Mesothelial cell of epicardium (in vitro differentiated cells): ENCODE results near the gene MGAT1. TPM values are rescaled to one million over a fixed set of nuclear protein-coding genes. Genes with fewer than 3 reads are reported as not detected.
A peak's percentile ranks its signal among the peaks of the same experiment; 100 is the strongest.

Experiments used
- DNase-seq, 2 experiments: peaks; one replicate each; pipeline ENCODE4 v3.0.0; 2021; ENCODE audit warnings: low spot score in 2 of 2; ENCODE audit not compliant: unreplicated experiment in 2 of 2
- H3K27ac Mint-ChIP-seq: 2 replicates; pipeline ENCODE4 v1.8.0; 2021; ENCODE audit warnings: mixed read lengths
- H3K27me3 Mint-ChIP-seq: 2 replicates; pipeline ENCODE4 v1.8.0; 2021; ENCODE audit warnings: low read depth, mixed read lengths
- H3K36me3 Mint-ChIP-seq: 2 replicates; pipeline ENCODE4 v1.8.0; 2021; ENCODE audit warnings: mixed read lengths
- H3K4me1 Mint-ChIP-seq: 2 replicates; pipeline ENCODE4 v1.8.0; 2021; ENCODE audit warnings: mixed read lengths
- H3K4me3 Mint-ChIP-seq: 2 replicates; pipeline ENCODE4 v1.8.0; 2021; ENCODE audit warnings: mild to moderate bottlenecking, moderate library complexity, mixed read lengths
- H3K9me3 Mint-ChIP-seq: 2 replicates; pipeline ENCODE4 v1.8.0; 2021; ENCODE audit warnings: mixed read lengths
- total RNA-seq: library from RNA; stranded (reverse); gene quantifications from 3 replicates; pipeline ENCODE4 v1.2.1, GENCODE V29; 2021
- TF ChIP-seq, protein P1 (sequence below): fragments of 200-600 bp; sonication (generic); IDR thresholded peaks from one replicate; pipeline ENCODE4 v1.5.0; 2021; ENCODE audit warnings: antibody characterized with exemption; ENCODE audit not compliant: unreplicated experiment

The MGAT1 gene
- total RNA-seq, 1 donor from 2014 or later, result 91.4 TPM

DNA sequence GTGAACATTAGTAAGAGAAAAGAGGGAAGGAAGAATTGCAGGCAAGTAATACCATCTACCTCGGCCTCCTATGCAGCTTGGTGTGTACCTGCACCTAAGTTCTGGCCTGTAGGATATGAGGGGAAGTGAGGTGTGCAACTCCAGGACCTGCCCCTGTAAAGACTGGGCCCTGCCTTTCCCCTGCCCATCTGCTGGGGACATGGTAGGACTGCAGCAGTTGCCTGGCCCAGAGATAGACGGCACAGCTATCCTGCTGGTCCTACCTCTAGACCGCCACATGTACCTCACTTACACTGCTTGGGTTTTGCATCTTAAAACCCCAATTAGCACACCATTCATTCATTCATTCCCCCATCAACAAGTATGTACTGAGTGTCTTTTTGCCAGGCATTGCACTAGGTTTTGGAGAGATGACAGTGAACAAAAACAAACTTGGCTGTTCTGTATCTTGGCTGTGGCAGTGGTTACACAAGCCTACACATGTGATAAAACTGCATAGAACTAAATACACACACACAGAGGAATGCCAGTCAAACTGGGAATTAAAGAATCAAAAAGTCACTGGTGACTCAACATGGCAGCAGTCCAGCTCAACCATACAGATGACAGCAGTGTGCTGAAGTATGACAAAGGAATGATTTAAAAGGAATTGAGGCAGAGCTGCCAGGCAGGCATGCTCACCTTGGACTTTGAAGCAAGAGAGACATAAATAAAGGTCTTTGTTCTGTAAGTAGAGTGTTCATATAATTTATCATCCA, 23.3 kb upstream of the MGAT1 start:
- H3K27ac Mint-ChIP-seq, result peak overlapping the region; percentile 22
- H3K27me3 Mint-ChIP-seq, result no peaks in the 10 kb centered on the region
- H3K4me1 Mint-ChIP-seq, result peaks cover 39% of the 10 kb centered on the region
- peaks cover 22% of the 10 kb centered on the region for H3K9me3 Mint-ChIP-seq
- no peak overlapping the region for H3K4me3 Mint-ChIP-seq
- DNase-seq, result no peak
- H3K36me3 Mint-ChIP-seq, result peaks cover 18% of the 10 kb centered on the region
- TF ChIP-seq, protein P1, sequence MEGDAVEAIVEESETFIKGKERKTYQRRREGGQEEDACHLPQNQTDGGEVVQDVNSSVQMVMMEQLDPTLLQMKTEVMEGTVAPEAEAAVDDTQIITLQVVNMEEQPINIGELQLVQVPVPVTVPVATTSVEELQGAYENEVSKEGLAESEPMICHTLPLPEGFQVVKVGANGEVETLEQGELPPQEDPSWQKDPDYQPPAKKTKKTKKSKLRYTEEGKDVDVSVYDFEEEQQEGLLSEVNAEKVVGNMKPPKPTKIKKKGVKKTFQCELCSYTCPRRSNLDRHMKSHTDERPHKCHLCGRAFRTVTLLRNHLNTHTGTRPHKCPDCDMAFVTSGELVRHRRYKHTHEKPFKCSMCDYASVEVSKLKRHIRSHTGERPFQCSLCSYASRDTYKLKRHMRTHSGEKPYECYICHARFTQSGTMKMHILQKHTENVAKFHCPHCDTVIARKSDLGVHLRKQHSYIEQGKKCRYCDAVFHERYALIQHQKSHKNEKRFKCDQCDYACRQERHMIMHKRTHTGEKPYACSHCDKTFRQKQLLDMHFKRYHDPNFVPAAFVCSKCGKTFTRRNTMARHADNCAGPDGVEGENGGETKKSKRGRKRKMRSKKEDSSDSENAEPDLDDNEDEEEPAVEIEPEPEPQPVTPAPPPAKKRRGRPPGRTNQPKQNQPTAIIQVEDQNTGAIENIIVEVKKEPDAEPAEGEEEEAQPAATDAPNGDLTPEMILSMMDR, result no peak

GRCh38 chr5:180824630-180825476, 22.2 kb upstream of the MGAT1 start:
- Mint-ChIP-seq H3K36me3 (peaks cover 9% of the 10 kb centered on the region), H3K27me3 (no peaks in the 10 kb centered on the region), H3K27ac (peak overlapping the region; percentile 30), H3K4me3 (no peak overlapping the region), H3K4me1 (peaks cover 34% of the 10 kb centered on the region), H3K9me3 (peaks cover 19% of the 10 kb centered on the region)
- no peak for DNase-seq
- TF ChIP-seq, protein P1, result no peak

DNA sequence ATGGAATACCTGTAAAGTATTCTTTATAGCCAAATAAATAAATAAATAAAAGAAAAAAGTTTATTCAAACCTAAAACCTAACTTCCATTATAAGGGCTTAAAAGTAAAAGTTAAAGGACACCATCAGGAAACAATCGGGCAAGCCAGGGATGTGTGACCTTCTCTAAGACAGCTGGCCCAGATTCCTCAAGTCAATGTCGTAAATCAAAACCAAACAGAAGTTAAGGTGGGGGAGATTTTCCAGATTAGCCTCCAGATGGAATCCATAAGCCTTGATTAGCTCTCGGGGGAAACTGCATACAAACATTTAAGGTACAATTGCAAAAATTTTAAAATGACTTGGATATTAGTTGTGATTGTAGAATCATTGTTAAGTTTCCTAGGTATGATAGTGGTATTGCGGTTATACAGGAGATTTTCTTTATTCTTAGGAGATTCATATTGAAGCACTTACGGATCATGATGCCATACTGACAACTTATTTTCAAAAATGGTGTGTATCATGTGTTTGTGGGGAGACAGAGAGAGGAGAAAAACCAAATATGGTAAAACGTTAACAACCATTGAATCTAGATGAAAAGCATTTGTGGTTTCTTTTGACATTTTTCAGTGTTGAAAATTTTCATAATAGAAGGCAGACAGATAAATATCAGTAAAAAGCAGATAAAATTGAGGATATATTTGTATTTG, 21.5 kb upstream of the MGAT1 start:
- H3K27me3 Mint-ChIP-seq, result no peaks in the 10 kb centered on the region
- no peak for DNase-seq
- TF ChIP-seq, protein P1, result no peak
- peaks cover 3% of the 10 kb centered on the region for H3K36me3 Mint-ChIP-seq
- H3K4me1 Mint-ChIP-seq, result peaks cover 34% of the 10 kb centered on the region
- peak overlapping the region; percentile 5 for H3K27ac Mint-ChIP-seq
- H3K4me3 Mint-ChIP-seq, result no peak overlapping the region
- peaks cover 14% of the 10 kb centered on the region for H3K9me3 Mint-ChIP-seq

DNA sequence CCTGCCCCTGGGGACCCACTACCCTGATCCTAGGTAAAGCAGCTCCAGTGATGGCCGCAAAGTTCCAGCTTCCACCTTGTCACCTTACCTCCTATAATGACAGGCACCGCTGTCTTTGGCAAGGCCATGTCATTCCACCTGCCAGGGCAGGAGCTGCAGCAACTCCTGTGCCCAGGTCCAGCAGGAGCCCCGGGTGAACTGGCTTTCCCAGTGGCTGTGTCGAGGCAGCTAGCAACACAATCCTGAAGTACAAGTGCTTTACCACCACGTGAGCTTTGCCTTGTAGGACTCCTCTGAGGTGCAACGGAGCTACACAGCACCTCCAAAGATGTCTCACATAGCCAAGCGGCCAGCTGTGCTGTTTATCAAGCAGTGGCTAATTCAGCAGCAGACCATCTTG, 20.7 kb upstream of the MGAT1 start:
- TF ChIP-seq, protein P1, result no peak
- Mint-ChIP-seq H3K4me3 (no peak overlapping the region), H3K36me3 (no peaks in the 10 kb centered on the region), H3K4me1 (peaks cover 38% of the 10 kb centered on the region), H3K9me3 (peaks cover 9% of the 10 kb centered on the region), H3K27ac (no peak overlapping the region), H3K27me3 (no peaks in the 10 kb centered on the region)
- no peak for DNase-seq

GRCh38 chr5:180821538-180821937, 18.9 kb upstream of the MGAT1 start:
- no peaks in the 10 kb centered on the region for H3K27me3 Mint-ChIP-seq
- DNase-seq, result no peak
- H3K27ac Mint-ChIP-seq, result no peak overlapping the region
- peaks cover 55% of the 10 kb centered on the region for H3K4me1 Mint-ChIP-seq
- H3K36me3 Mint-ChIP-seq, result no peaks in the 10 kb centered on the region
- no peak overlapping the region for H3K4me3 Mint-ChIP-seq
- H3K9me3 Mint-ChIP-seq, result no peaks in the 10 kb centered on the region
- TF ChIP-seq, protein P1, result no peak
